Hepatocyte (in vitro differentiated cells): Measurements from ENCODE around the gene OPCML. TPM values are rescaled to one million over a fixed set of nuclear protein-coding genes. Genes with fewer than 3 reads are reported as not detected.

ENCODE experiments used
- DNase-seq: peaks from one replicate; pipeline ENCODE4 v3.0.0-alpha.2; 2016; ENCODE audit warnings: low spot score
- H2AFZ ChIP-seq: fragments of 200-600 bp; sonication (generic); 2 replicates; pipeline ENCODE4 v1.6.0; 2016; ENCODE audit warnings: antibody characterized with exemption, mild to moderate bottlenecking
- H3K27ac ChIP-seq: fragments of 200-600 bp; sonication (generic); 2 replicates; pipeline ENCODE4 v1.5.1; 2016; ENCODE audit warnings: mild to moderate bottlenecking
- H3K27me3 ChIP-seq: fragments of 200-600 bp; sonication (generic); 2 replicates; pipeline ENCODE4 v1.6.1; 2016
- H3K36me3 ChIP-seq: fragments of 200-600 bp; sonication (generic); replicated peaks from 2 replicates; pipeline ENCODE4 v1.5.1; 2016; ENCODE audit warnings: low read depth; ENCODE audit not compliant: insufficient read depth
- H3K4me1 ChIP-seq: fragments of 200-600 bp; sonication (generic); 2 replicates; pipeline ENCODE4 v1.5.1; 2016; ENCODE audit warnings: mild to moderate bottlenecking, moderate library complexity; ENCODE audit not compliant: insufficient read depth
- H3K4me2 ChIP-seq: fragments of 200-600 bp; sonication (generic); 2 replicates; pipeline ENCODE4 v1.6.0; 2016
- H3K4me3 ChIP-seq: fragments of 200-600 bp; sonication (generic); 2 replicates; pipeline ENCODE4 v1.5.1; 2016; ENCODE audit warnings: mild to moderate bottlenecking
- H3K79me2 ChIP-seq: fragments of 200-600 bp; sonication (generic); 2 replicates; pipeline ENCODE4 v1.6.0; 2017; ENCODE audit warnings: mild to moderate bottlenecking
- H3K9me2 ChIP-seq: fragments of 200-600 bp; sonication (generic); replicated peaks from 2 replicates; pipeline ENCODE4 v1.6.0; 2017; ENCODE audit warnings: mild to moderate bottlenecking; ENCODE audit not compliant: insufficient read depth
- H3K9me3 ChIP-seq: fragments of 200-600 bp; sonication (generic); 2 replicates; pipeline ENCODE4 v1.5.1; 2016; ENCODE audit warnings: low read depth, mild to moderate bottlenecking
- H4K20me1 ChIP-seq: fragments of 200-600 bp; sonication (generic); 2 replicates; pipeline ENCODE4 v1.6.0; 2016; ENCODE audit warnings: mild to moderate bottlenecking; ENCODE audit not compliant: insufficient read depth, poor library complexity, severe bottlenecking
- EZH2 ChIP-seq: fragments of 200-600 bp; sonication (generic); IDR thresholded peaks from 2 replicates; pipeline ENCODE4 v1.6.1; 2016; ENCODE audit warnings: antibody characterized with exemption, mild to moderate bottlenecking, borderline replicate concordance
- EZH2phosphoT487 ChIP-seq: fragments of 200-600 bp; sonication (generic); IDR thresholded peaks from one replicate; pipeline ENCODE4 v1.6.1; 2018; ENCODE audit warnings: antibody characterized with exemption, mild to moderate bottlenecking, low read depth, moderate library complexity; ENCODE audit not compliant: unreplicated experiment, severe bottlenecking
- WGBS: methylation state at CpG from one replicate; pipeline ENCODE4 v1.1.6; 2016; ENCODE audit warnings: low lambda C conversion rate; ENCODE audit errors: missing lambda C conversion rate; 5-methylcytosine and 5-hydroxymethylcytosine counted together
- polyA plus RNA-seq: library from polyadenylated mRNA; unstranded; fragments of >200 nt; fragmentation: Nextera tagmentation; extraction: Ambion mirVana; gene quantifications from 2 replicates; pipeline ENCODE4 v1.2.1, GENCODE V29; 2016
- total RNA-seq: library from RNA; depleted of rRNA; stranded (reverse); fragments of >200 nt; gene quantifications from 2 replicates; pipeline ENCODE4 v1.2.3, GENCODE V29; 2014
- TF ChIP-seq, protein P1 (sequence below): fragments of 200-600 bp; sonication (generic); IDR thresholded peaks from 2 replicates; pipeline ENCODE4 v1.5.1; 2016; ENCODE audit warnings: antibody characterized with exemption, mild to moderate bottlenecking; ENCODE audit not compliant: poor library complexity

Gene OPCML
- total and polyA plus RNA-seq, 2 experiments from 2014 or later, result 0.37 to 0.98 TPM

DNA sequence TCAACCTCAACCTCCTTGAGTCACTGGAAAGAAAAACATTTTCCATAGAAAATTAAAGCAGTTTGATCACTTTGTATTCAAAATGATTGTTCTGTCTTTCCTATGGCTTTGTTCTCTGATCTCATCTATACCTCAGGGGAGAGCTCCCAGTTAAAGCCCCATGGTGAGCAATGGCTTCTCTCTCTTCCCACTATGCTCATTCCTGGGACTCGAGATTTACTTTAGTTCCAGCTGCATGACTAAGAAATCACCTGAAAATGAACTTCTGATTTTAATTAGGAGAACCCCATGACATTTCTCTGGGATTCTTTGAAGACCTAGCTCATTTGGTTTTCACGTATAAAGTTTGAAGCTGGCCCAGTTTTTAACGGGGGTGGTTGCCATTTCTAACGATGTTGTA lies 921.5 kb downstream of the OPCML start:
- Histone ChIP-seq H3K27me3 (no peaks in the 10 kb centered on the region), H3K9me2 (no peaks in the 10 kb centered on the region), H2AFZ (no peak overlapping the region), H3K4me3 (no peak overlapping the region), H3K4me2 (no peak overlapping the region), H4K20me1 (no peaks in the 10 kb centered on the region), H3K27ac (no peak overlapping the region), H3K79me2 (no peaks in the 10 kb centered on the region), H3K36me3 (no peaks in the 10 kb centered on the region), H3K9me3 (no peaks in the 10 kb centered on the region), H3K4me1 (no peaks in the 10 kb centered on the region)
- WGBS, result 88% methylated on average over 4 of the region's 4 CpGs
- no peak for TF ChIP-seq EZH2phosphoT487
- TF ChIP-seq, protein P1, sequence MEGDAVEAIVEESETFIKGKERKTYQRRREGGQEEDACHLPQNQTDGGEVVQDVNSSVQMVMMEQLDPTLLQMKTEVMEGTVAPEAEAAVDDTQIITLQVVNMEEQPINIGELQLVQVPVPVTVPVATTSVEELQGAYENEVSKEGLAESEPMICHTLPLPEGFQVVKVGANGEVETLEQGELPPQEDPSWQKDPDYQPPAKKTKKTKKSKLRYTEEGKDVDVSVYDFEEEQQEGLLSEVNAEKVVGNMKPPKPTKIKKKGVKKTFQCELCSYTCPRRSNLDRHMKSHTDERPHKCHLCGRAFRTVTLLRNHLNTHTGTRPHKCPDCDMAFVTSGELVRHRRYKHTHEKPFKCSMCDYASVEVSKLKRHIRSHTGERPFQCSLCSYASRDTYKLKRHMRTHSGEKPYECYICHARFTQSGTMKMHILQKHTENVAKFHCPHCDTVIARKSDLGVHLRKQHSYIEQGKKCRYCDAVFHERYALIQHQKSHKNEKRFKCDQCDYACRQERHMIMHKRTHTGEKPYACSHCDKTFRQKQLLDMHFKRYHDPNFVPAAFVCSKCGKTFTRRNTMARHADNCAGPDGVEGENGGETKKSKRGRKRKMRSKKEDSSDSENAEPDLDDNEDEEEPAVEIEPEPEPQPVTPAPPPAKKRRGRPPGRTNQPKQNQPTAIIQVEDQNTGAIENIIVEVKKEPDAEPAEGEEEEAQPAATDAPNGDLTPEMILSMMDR, result no peak
- no peak for TF ChIP-seq EZH2
- no peak for DNase-seq

DNA sequence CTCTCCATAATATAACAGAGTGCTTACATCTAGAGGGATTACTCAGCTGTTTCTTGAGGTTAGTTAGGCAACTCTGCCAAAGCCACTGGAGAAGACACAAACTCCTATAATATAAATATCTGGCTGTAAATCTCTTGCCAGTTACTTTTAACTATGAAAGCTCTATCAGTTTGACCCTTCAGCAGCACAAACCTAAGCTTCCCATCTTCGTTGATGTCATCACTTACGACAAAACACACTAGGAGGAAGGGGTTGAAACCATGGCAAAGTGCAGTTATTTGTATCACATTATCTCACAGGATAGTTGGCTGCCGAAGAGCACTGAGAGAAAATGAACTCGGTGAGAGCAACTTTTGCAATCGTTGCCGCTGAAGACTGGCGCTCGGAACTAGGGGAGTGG lies 922.1 kb downstream of the OPCML start:
- no peak overlapping the region for H2AFZ ChIP-seq
- no peak for DNase-seq
- 82% methylated on average over 8 of the region's 8 CpGs for WGBS
- no peak overlapping the region for H3K4me3 ChIP-seq
- H3K36me3 ChIP-seq, result no peaks in the 10 kb centered on the region
- H3K9me2 ChIP-seq, result no peaks in the 10 kb centered on the region
- H4K20me1 ChIP-seq, result no peaks in the 10 kb centered on the region
- H3K4me2 ChIP-seq, result no peak overlapping the region
- no peaks in the 10 kb centered on the region for H3K27me3 ChIP-seq
- no peaks in the 10 kb centered on the region for H3K4me1 ChIP-seq
- no peaks in the 10 kb centered on the region for H3K79me2 ChIP-seq
- TF ChIP-seq, protein P1, result no peak
- no peak for TF ChIP-seq EZH2phosphoT487
- no peak for TF ChIP-seq EZH2
- no peaks in the 10 kb centered on the region for H3K9me3 ChIP-seq
- no peak overlapping the region for H3K27ac ChIP-seq

DNA sequence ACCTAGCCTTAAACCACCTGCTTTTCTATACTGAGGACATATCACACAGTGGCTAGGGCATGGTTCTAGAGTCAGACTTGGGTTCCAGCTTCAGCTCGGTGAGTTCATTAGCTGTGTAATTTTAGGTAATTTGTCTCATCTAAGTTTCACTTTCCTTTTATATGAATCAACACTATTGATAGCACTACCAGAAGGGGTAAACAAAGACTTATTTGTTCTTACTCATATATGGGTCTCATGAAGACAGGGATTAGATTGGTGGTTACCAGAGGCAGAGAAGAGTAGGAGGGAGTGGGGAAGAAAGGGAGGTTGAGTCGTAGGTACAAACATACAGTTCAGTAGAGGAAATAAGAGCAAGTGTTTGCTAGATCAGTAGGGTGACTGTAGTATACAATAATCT lies 924.7 kb downstream of the OPCML start:
- no peaks in the 10 kb centered on the region for H4K20me1 ChIP-seq
- H3K27me3 ChIP-seq, result no peaks in the 10 kb centered on the region
- 74% methylated on average over 2 of the region's 2 CpGs for WGBS
- H3K27ac ChIP-seq, result no peak overlapping the region
- H3K9me3 ChIP-seq, result no peaks in the 10 kb centered on the region
- no peak overlapping the region for H3K4me2 ChIP-seq
- no peak overlapping the region for H3K4me3 ChIP-seq
- TF ChIP-seq EZH2, result no peak
- TF ChIP-seq, protein P1, result no peak
- no peak for TF ChIP-seq EZH2phosphoT487
- H3K79me2 ChIP-seq, result no peaks in the 10 kb centered on the region
- H3K4me1 ChIP-seq, result no peaks in the 10 kb centered on the region
- no peak for DNase-seq
- no peaks in the 10 kb centered on the region for H3K9me2 ChIP-seq
- no peak overlapping the region for H2AFZ ChIP-seq
- H3K36me3 ChIP-seq, result no peaks in the 10 kb centered on the region

DNA sequence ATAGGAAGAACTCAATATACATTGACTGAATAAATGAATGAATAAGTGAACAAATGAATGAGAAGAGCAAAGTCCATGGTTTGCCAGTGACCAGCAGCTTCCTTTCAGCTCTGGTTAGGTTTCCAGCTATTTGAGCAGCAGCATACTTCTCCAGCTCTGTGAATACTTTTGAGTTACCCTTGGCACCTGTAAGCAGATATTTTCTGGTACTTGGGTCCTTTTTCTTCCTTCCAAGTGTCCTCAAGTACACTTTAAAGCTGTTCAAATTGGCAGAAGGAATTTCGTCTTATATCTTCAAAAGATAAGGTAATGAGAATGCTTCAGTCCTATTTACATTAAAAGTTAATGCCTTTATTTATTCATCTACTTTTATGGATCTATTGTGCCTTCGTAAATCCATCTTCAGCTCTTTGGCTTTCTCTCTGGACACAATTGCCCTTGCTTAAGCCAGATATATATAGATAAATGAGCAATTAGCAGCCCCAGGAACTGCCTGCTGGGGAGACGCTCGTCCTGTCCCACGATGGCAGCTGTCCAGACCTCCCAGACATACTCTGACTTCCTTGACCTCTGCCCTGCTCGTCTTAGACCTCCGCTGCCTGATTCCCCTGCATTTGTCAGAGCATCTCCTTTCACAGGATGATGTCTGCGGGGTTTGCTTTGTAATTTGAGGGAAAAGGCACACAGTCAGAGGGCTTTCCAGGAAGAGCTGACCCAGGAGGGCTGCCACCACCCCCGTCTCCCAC lies 926.3 kb downstream of the OPCML start:
- Histone ChIP-seq H3K4me2 (no peak overlapping the region), H2AFZ (no peak overlapping the region), H3K9me2 (no peaks in the 10 kb centered on the region), H3K4me3 (no peak overlapping the region), H3K79me2 (no peaks in the 10 kb centered on the region), H3K4me1 (no peaks in the 10 kb centered on the region), H4K20me1 (no peaks in the 10 kb centered on the region), H3K36me3 (no peaks in the 10 kb centered on the region), H3K27ac (no peak overlapping the region), H3K9me3 (no peaks in the 10 kb centered on the region), H3K27me3 (no peaks in the 10 kb centered on the region)
- no peak for DNase-seq
- WGBS, result 15% methylated on average over 9 of the region's 9 CpGs
- TF ChIP-seq EZH2 (no peak), EZH2phosphoT487 (no peak)
- TF ChIP-seq, protein P1, result no peak
